ENCODE data around the gene TTLL11.

Gene TTLL11

DNA sequence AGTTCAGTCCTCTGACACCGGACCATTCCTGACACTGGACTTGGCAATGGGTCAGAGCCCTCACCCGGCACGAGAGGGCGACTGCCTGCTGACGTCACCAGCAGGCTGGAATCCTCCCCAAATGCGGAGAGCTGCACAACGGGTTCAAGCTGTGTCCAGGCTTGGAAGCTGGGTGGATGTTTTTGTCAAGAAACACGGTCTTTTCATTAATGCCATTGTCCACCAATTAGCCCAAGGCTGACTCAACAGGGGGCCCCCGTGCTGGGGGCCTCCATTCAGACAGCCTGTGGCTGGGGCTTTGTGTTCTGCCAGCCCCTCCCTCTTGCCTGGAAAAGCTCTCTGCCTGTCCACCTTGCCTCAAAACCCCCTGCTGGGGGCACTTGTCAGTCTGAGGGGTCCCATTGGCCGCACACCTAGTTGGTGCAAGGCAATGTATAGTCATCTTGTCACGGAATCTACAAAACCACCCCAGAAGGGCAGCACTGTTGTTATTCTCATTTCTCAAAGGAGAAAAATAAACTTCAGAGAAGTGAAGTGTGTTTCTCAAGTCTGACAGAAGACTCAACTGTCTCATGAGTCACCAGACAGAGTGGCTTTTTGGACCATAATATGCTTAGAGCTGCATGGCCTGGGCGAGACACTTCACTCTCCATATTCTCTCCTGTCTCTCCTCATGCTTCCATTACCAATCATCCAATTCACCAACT lies 41.9 kb upstream of the TTLL11 start:
- no peak for DNase-seq (ENCODE audit: low spot score)
- CTCF ChIA-PET, result interaction anchor here (1.0 to 2.8 kb wide), 3 partner anchors 10 to 14 kb away, joined by 3 to 8 read pairs (median 3); no protein-coding TSS in a partner anchor
- H3K27ac ChIP-seq, result no peak overlapping the region
- POLR2A ChIA-PET (ENCODE audit: low non-redundant PET), result no interaction called here
- TF ChIP-seq, protein P1, sequence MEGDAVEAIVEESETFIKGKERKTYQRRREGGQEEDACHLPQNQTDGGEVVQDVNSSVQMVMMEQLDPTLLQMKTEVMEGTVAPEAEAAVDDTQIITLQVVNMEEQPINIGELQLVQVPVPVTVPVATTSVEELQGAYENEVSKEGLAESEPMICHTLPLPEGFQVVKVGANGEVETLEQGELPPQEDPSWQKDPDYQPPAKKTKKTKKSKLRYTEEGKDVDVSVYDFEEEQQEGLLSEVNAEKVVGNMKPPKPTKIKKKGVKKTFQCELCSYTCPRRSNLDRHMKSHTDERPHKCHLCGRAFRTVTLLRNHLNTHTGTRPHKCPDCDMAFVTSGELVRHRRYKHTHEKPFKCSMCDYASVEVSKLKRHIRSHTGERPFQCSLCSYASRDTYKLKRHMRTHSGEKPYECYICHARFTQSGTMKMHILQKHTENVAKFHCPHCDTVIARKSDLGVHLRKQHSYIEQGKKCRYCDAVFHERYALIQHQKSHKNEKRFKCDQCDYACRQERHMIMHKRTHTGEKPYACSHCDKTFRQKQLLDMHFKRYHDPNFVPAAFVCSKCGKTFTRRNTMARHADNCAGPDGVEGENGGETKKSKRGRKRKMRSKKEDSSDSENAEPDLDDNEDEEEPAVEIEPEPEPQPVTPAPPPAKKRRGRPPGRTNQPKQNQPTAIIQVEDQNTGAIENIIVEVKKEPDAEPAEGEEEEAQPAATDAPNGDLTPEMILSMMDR (conservative IDR thresholded peaks at IDR 0.05; ENCODE audit: low read depth), result no peak

DNA sequence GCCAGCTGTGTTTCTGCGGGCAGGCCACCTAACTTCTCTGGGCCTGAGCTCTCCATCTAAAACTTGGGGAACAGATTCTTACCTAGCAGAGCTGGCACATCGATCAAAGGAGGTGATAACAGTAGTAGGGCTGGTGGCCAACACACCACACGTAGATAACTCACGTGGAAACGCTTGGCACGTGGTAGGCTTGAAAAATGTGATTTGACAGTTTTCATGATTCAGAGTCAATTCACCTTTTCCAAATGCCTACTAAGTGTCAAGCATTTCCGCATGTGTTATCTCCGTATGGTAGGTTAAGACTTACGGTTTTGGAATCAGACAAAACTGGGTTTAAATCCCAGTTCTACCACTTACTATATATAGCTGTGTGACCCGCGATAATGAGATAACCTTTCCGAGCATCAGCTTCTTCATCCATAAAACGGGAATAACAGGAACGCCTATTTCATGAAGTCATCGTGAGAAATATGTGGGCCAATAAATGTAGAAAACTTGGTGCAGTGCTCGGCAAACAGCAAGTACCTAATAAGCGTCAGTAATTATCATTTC lies 41.0 kb upstream of the TTLL11 start:
- POLR2A ChIA-PET (ENCODE audit: low non-redundant PET), result no interaction called here
- TF ChIP-seq, protein P1 (conservative IDR thresholded peaks at IDR 0.05; ENCODE audit: low read depth), result no peak
- no peak overlapping the region for H3K27ac ChIP-seq
- CTCF ChIA-PET, result interaction anchor here (0.6 to 2.8 kb wide), 4 partner anchors 8 to 904 kb away, joined by 3 to 8 read pairs (median 4); no protein-coding TSS in a partner anchor
- no peak for DNase-seq (ENCODE audit: low spot score)

DNA sequence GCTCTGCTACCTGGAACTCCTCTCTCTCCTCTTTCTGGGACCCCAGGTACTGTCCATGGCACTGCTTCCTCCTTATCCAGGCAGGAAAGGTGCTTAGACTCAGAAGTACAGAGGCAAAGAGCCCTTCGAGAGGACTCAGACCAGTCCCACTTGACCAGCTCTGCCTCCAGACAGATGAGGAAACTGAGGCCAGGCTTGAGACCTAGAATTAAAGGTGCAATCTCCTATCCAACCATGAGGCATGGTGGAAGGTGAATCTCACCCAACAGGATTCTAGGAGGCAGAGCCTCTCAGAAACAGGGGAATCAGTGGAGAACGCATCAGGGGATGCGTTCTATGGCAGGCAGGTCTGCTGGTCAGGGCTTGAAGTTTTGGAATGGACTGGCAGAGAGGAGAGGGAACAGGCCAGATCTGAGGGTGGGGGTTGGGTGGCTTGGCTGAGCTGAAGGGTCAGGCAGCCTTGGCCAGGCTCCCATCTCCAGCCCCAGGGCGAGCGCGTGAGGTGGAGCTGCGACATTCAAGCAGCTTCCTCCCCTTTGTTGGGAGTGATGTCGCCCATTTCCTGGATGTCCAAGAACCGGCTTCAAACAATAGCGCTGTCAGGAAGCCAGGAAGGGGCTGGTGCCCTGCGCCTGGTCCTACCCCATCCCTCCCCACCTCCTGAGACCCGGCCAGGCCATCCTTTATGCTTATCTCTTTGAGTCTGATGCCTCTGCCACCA lies 40.3 kb upstream of the TTLL11 start:
- TF ChIP-seq, protein P1 (conservative IDR thresholded peaks at IDR 0.05; ENCODE audit: low read depth), result no peak
- no peak for DNase-seq (ENCODE audit: low spot score)
- POLR2A ChIA-PET (ENCODE audit: low non-redundant PET), result no interaction called here
- CTCF ChIA-PET, result interaction anchor here (0.6 to 2.8 kb wide), 3 partner anchors 8 to 904 kb away, joined by 3 to 8 read pairs (median 4); no protein-coding TSS in a partner anchor
- no peak overlapping the region for H3K27ac ChIP-seq

DNA sequence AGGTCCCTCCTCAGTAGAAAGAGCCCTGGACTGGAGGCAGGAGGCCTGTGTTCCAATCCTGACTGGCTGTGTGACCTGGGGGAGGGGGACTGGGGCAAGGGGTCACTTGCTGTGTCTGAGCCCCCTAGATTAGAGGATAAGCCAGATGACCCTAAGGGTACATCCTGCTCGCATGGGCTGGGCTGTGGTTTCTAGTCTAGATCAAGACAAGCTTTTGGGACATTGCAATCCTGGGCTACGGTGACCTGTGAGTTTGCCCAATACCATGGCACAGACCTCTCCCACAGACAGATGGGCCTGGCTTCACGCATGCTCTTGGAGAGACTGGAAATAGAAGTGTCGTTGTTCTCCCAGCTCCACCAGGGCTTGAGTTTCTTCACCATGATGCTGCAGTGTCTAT lies 39.4 kb upstream of the TTLL11 start:
- DNase-seq (ENCODE audit: low spot score), result no peak
- POLR2A ChIA-PET (ENCODE audit: low non-redundant PET), result no interaction called here
- no peak overlapping the region for H3K27ac ChIP-seq
- CTCF ChIA-PET, result interaction anchor here (1.0 kb wide), 1 partner anchor 9 kb away, joined by 3 read pairs; no protein-coding TSS in a partner anchor
- TF ChIP-seq, protein P1 (conservative IDR thresholded peaks at IDR 0.05; ENCODE audit: low read depth), result no peak

DNA sequence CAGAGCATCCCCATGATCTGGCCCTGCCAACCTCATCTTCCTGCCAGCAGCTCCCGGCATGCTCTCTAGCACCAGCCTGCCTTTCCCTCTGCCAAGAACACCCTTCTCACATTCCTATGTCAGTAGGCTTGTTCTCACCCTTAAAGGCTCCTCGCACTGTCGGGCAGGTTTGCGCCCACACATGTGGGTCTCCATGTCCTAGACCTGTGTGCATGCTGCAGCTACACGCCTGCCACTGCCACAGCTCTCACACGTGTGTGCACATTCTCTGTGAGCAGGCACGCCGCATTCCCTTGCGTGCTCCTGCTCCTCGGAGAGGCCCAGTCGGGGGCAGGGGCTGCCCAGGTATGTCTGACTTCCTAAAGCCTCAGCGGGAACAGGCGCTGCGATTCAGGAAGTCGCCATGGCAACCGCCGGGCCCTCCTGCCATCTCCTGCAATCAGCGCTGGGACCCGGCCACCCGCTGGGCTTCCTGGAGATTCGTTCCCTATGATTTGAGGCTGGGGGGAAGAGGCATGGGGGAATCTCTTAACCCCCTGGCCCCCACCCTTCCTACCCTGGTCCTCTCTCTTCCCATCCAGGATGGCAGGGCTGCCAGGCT lies 38.4 kb upstream of the TTLL11 start:
- no peak for DNase-seq (ENCODE audit: low spot score)
- H3K27ac ChIP-seq, result no peak overlapping the region
- ChIA-PET POLR2A (ENCODE audit: low non-redundant PET) (no interaction called here), CTCF (no interaction called here)
- TF ChIP-seq, protein P1 (conservative IDR thresholded peaks at IDR 0.05; ENCODE audit: low read depth), result no peak

DNA sequence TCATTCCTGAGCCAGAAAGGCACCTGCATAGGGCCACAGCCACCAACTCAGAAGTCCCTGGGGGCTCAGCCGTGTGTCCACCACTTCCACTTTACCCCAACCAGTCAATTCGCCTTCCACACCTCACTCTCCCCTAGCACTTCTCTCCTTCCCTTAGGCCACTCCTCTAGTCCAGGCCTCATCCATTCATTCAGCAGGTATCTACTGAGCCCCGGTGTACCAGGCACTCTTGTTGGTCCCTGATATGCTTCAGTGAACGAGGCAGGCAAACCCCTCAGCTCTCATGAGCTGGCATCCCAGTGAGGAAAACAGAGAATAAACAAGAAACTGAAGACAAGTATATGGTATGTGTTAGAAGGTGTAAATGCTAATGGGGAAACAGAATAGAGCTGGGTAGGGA lies 37.7 kb upstream of the TTLL11 start:
- H3K27ac ChIP-seq, result no peak overlapping the region
- CTCF ChIA-PET, result no interaction called here
- TF ChIP-seq, protein P1 (conservative IDR thresholded peaks at IDR 0.05; ENCODE audit: low read depth), result no peak
- DNase-seq (ENCODE audit: low spot score), result no peak
- POLR2A ChIA-PET (ENCODE audit: low non-redundant PET), result no interaction called here

Data from RWPE1 (cell line).